ENCODE data around the gene TUBA3D. TPM values are rescaled to one million over a fixed set of nuclear protein-coding genes. Genes with fewer than 3 reads are reported as not detected.
"Not testable (repeated sequence)": the region's sequence is repeated elsewhere in the genome, so short reads cannot be mapped to it uniquely, and the experiment has no call there.

The TUBA3D gene
- polyA plus RNA-seq, 4 donors: 0.04 to 6.8 (median 2.1) TPM

DNA sequence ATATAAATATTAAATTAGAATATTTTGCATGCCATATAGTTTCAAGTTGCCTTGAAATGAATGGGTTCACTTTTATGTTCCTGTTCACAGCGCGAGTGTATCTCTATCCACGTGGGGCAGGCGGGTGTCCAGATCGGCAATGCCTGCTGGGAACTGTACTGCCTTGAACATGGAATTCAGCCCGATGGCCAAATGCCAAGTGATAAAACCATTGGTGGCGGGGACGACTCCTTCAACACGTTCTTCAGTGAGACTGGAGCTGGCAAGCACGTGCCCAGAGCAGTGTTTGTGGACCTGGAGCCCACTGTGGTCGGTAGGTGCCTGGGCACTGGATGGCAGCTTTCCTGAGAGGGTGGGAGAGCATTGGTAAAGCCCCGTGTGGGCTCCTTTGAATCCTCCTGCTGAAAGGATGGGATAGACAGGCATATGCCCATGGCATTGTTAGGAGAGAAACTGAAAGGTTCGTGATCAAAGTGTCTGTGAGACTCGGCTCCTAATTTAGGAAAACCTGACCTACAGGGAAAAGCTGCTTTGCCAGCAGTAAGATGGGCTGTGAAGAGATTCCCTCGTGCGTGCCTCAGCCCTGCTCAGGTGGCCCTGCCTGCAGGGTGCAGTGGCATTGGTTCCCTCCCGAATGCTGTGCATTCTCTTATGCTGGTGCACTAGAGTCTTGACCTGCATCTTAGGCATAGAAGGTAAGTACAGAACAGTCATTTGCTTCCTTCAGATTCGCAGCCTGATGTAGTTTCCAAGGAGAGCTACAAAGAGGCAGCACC, 2.3 kb downstream of the TUBA3D start:
- WGBS, 3 donors: 44 to 84% (median 74%) methylated on average over 15 to 16 of the region's 18 CpGs
- H3K27ac ChIP-seq (ENCODE audit: low read depth in 1 of 3, low read length in 2 of 3); H3K4me1 ChIP-seq (ENCODE audit: control insufficient read depth in 3 of 3, insufficient read depth in 2 of 3, low read depth in 1 of 3, low read length in 2 of 3); H3K36me3 ChIP-seq (ENCODE audit: control insufficient read depth in 3 of 3, insufficient read depth in 2 of 3, low read depth in 1 of 3, low read length in 3 of 3); H3K27me3 ChIP-seq (ENCODE audit: control insufficient read depth in 3 of 3, insufficient read depth in 3 of 3, low read length in 3 of 3); H3K4me3 ChIP-seq (ENCODE audit: low read depth in 1 of 3, low read length in 3 of 3); FAIRE-seq; H3K9me3 ChIP-seq (ENCODE audit: control insufficient read depth in 2 of 2, insufficient read depth in 1 of 2, low read depth in 1 of 2, low read length in 1 of 2): not testable (repeated sequence)
- DNase-seq: peak in 1 of 2 donors; percentile 72

DNA sequence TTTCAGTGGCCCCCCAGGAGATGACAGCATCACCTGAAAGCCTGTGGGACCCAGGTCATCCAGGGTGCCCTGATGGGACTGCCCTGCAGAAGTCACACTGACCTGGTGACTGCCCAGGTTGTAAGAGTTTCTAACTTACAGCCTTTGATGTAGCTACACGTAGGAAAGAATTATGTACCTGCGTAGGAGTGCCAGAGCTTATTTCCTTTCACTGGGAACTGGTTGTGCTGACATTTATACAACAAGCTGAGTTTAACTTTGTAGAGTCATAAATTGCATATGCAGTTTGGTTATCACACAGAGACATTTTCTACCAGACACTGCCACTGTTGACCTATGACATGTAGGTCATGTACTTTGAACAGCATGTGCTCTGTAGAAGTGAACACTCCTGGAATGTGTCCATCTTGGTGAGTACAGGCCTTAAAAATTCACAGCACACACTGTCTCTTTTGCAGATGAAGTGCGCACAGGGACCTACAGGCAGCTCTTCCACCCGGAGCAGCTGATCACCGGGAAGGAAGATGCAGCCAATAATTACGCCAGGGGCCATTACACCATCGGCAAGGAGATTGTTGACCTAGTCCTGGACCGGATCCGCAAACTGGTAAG, 3.0 kb downstream of the TUBA3D start:
- peak in 1 of 2 donors; percentile 11 for DNase-seq
- not testable (repeated sequence) for H3K9me3 ChIP-seq (ENCODE audit: control insufficient read depth in 2 of 2, insufficient read depth in 1 of 2, low read depth in 1 of 2, low read length in 1 of 2); H3K4me1 ChIP-seq (ENCODE audit: control insufficient read depth in 3 of 3, insufficient read depth in 2 of 3, low read depth in 1 of 3, low read length in 2 of 3); FAIRE-seq; H3K4me3 ChIP-seq (ENCODE audit: low read depth in 1 of 3, low read length in 3 of 3); H3K27ac ChIP-seq (ENCODE audit: low read depth in 1 of 3, low read length in 2 of 3); H3K27me3 ChIP-seq (ENCODE audit: control insufficient read depth in 3 of 3, insufficient read depth in 3 of 3, low read length in 3 of 3)
- 92 to 93% (median 92%) methylated on average over 9 of the region's 9 CpGs for WGBS, 3 donors
- peaks cover 0 to 13% (median 0%) of the 10 kb centered on the region in 3 donors for H3K36me3 ChIP-seq (ENCODE audit: control insufficient read depth in 3 of 3, insufficient read depth in 2 of 3, low read depth in 1 of 3, low read length in 3 of 3)

DNA sequence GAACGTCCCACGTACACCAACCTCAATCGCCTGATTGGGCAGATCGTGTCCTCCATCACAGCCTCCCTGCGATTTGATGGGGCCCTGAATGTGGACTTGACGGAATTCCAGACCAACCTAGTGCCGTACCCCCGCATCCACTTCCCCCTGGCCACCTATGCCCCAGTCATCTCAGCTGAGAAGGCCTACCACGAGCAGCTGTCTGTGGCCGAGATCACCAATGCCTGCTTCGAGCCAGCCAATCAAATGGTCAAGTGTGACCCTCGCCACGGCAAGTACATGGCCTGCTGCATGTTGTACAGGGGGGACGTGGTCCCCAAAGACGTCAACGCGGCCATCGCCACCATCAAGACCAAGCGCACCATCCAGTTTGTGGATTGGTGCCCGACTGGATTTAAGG, 4.4 kb downstream of the TUBA3D start:
- not testable (repeated sequence) for H3K27ac ChIP-seq (ENCODE audit: low read depth in 1 of 3, low read length in 2 of 3); H3K4me1 ChIP-seq (ENCODE audit: control insufficient read depth in 3 of 3, insufficient read depth in 2 of 3, low read depth in 1 of 3, low read length in 2 of 3); H3K27me3 ChIP-seq (ENCODE audit: control insufficient read depth in 3 of 3, insufficient read depth in 3 of 3, low read length in 3 of 3); FAIRE-seq; H3K4me3 ChIP-seq (ENCODE audit: low read depth in 1 of 3, low read length in 3 of 3); H3K9me3 ChIP-seq (ENCODE audit: control insufficient read depth in 2 of 2, insufficient read depth in 1 of 2, low read depth in 1 of 2, low read length in 1 of 2); DNase-seq
- 97 to 99% (median 98%) methylated on average over 15 to 17 of the region's 20 CpGs for WGBS, 3 donors
- peaks cover 0 to 21% (median 0%) of the 10 kb centered on the region in 3 donors for H3K36me3 ChIP-seq (ENCODE audit: control insufficient read depth in 3 of 3, insufficient read depth in 2 of 3, low read depth in 1 of 3, low read length in 3 of 3)

DNA sequence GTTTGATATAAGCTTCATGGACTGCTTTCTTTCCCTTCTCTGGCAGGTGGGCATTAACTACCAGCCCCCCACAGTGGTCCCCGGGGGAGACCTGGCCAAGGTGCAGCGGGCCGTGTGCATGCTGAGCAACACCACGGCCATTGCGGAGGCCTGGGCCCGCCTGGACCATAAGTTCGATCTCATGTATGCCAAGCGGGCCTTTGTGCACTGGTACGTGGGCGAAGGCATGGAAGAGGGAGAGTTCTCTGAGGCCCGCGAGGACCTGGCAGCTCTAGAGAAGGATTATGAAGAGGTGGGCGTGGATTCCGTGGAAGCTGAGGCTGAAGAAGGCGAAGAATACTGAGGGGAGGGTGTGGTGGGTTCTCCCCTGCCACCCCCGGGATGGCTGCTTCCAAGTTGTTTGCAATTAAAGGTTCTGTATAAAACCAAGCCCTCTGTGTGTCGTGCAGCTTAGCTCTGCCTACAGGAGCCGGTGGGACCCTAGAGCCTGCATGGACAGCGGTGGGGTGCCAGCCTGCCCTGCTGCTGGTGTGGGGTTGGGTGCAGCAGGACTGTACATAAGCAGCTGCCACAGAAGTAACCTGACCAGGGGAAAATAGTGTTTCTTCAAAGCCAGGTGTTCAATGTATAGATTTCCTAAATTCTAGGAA, 6.7 kb downstream of the TUBA3D start:
- 93 to 96% (median 96%) methylated on average over 15 to 19 of the region's 19 CpGs for WGBS, 3 donors
- not testable (repeated sequence) for H3K9me3 ChIP-seq (ENCODE audit: control insufficient read depth in 2 of 2, insufficient read depth in 1 of 2, low read depth in 1 of 2, low read length in 1 of 2); H3K27me3 ChIP-seq (ENCODE audit: control insufficient read depth in 3 of 3, insufficient read depth in 3 of 3, low read length in 3 of 3); H3K27ac ChIP-seq (ENCODE audit: low read depth in 1 of 3, low read length in 2 of 3); FAIRE-seq; H3K4me3 ChIP-seq (ENCODE audit: low read depth in 1 of 3, low read length in 3 of 3); DNase-seq; H3K4me1 ChIP-seq (ENCODE audit: control insufficient read depth in 3 of 3, insufficient read depth in 2 of 3, low read depth in 1 of 3, low read length in 2 of 3)
- H3K36me3 ChIP-seq (ENCODE audit: control insufficient read depth in 3 of 3, insufficient read depth in 2 of 3, low read depth in 1 of 3, low read length in 3 of 3): peaks cover 0 to 24% (median 0%) of the 10 kb centered on the region in 3 donors

DNA sequence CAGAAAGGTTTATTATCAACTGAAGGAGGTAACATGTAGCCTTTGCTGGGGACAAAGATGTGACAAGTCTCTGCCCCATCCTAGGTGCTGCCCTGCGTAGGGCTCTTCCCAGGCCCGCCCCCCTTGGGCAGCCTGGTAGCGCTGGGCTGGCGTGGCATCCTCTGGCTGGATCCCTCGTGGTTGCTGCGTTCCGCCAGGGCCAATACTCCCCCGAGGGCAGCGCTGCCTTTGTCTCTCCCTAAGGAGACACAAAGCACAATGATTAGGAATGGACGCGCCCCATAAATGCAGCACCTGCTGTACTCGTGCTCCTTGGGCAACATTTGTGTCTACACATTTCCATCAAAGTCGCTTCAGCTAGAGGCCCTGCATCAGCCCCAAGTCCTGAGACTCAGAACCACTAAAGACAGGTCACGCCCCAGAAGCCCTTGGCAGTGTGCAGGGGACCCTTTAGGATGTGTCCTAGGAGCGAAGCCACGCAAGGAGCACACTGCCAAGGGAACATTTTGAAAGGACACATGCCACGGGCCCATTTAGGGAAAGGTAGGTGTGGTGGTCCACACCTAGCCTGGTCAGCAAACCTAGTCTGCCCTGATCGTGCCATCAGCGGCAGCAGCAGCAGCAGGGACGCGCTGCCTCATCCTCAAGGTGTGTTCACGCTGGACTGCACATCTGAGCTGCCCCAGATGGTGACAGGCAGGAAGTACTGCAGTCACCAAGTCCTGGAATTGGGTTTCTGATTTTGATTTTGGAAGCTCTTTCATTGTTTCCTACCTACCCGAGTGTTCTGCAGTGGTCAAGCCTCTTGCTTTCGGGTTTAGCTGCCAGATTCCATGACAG, 8.3 kb downstream of the TUBA3D start:
- WGBS, 3 donors: 85 to 94% (median 92%) methylated on average over 20 to 24 of the region's 24 CpGs
- not testable (repeated sequence) for H3K4me3 ChIP-seq (ENCODE audit: low read depth in 1 of 3, low read length in 3 of 3); FAIRE-seq; H3K9me3 ChIP-seq (ENCODE audit: control insufficient read depth in 2 of 2, insufficient read depth in 1 of 2, low read depth in 1 of 2, low read length in 1 of 2); H3K27me3 ChIP-seq (ENCODE audit: control insufficient read depth in 3 of 3, insufficient read depth in 3 of 3, low read length in 3 of 3); H3K27ac ChIP-seq (ENCODE audit: low read depth in 1 of 3, low read length in 2 of 3); H3K4me1 ChIP-seq (ENCODE audit: control insufficient read depth in 3 of 3, insufficient read depth in 2 of 3, low read depth in 1 of 3, low read length in 2 of 3); DNase-seq
- peaks cover 0 to 32% (median 0%) of the 10 kb centered on the region in 3 donors for H3K36me3 ChIP-seq (ENCODE audit: control insufficient read depth in 3 of 3, insufficient read depth in 2 of 3, low read depth in 1 of 3, low read length in 3 of 3)

DNA sequence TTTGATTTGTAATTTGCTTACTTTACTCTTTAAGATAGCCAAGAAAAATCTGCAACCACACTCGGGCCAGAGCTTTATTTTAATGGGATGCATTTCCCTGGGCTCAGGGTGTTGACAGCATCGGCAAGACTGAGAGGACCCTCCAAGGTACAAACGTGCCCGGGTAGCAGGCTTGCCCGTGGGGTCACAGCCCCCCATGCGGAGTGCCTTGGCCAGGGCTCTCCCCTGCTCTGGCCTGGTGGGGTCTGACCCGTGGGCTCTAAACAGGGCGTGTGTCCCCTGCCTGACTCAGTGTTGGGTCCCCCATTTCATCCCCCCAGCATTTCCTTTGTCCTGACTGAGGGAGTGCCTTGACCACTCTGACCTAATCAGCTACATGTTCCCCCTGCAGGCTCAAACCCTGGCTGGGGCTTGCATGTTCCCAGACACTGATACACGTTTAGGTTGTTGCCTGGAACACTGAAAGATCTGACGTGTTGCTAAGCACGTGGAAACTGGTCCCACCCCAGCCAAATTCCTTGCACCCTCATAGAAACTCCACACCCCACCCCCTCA, 9.1 kb downstream of the TUBA3D start:
- H3K27ac ChIP-seq (ENCODE audit: low read depth in 1 of 3, low read length in 2 of 3); FAIRE-seq; DNase-seq; H3K9me3 ChIP-seq (ENCODE audit: control insufficient read depth in 2 of 2, insufficient read depth in 1 of 2, low read depth in 1 of 2, low read length in 1 of 2); H3K4me3 ChIP-seq (ENCODE audit: low read depth in 1 of 3, low read length in 3 of 3); H3K4me1 ChIP-seq (ENCODE audit: control insufficient read depth in 3 of 3, insufficient read depth in 2 of 3, low read depth in 1 of 3, low read length in 2 of 3); H3K27me3 ChIP-seq (ENCODE audit: control insufficient read depth in 3 of 3, insufficient read depth in 3 of 3, low read length in 3 of 3): not testable (repeated sequence)
- WGBS, 3 donors: 88 to 89% (median 89%) methylated on average over 10 to 11 of the region's 11 CpGs
- peaks cover 0 to 36% (median 0%) of the 10 kb centered on the region in 3 donors for H3K36me3 ChIP-seq (ENCODE audit: control insufficient read depth in 3 of 3, insufficient read depth in 2 of 3, low read depth in 1 of 3, low read length in 3 of 3)

GRCh38 chr2:131486201-131486902, 10.4 kb downstream of the TUBA3D start:
- not testable (repeated sequence) for FAIRE-seq; DNase-seq; H3K4me3 ChIP-seq (ENCODE audit: low read depth in 1 of 3, low read length in 3 of 3)

More at GRCh38 chr2:131486201-131486902, 10.4 kb downstream of the TUBA3D start:
- H3K27ac ChIP-seq (ENCODE audit: low read depth in 1 of 3, low read length in 2 of 3); H3K9me3 ChIP-seq (ENCODE audit: control insufficient read depth in 2 of 2, insufficient read depth in 1 of 2, low read depth in 1 of 2, low read length in 1 of 2); H3K4me1 ChIP-seq (ENCODE audit: control insufficient read depth in 3 of 3, insufficient read depth in 2 of 3, low read depth in 1 of 3, low read length in 2 of 3); H3K27me3 ChIP-seq (ENCODE audit: control insufficient read depth in 3 of 3, insufficient read depth in 3 of 3, low read length in 3 of 3): not testable (repeated sequence)
- H3K36me3 ChIP-seq (ENCODE audit: control insufficient read depth in 3 of 3, insufficient read depth in 2 of 3, low read depth in 1 of 3, low read length in 3 of 3): peaks cover 0 to 43% (median 0%) of the 10 kb centered on the region in 3 donors
- WGBS, 3 donors: 79 to 87% (median 84%) methylated on average over 14 of the region's 14 CpGs

All from small intestine (tissue), 7 donors.